H1 (cell line): Measurements from ENCODE around the gene FBXO8. TPM values are rescaled to one million over a fixed set of nuclear protein-coding genes. Genes with fewer than 3 reads are reported as not detected.

Experiments used
- CTCF ChIA-PET: fragments of 300-600 bp; sonication (Branson Sonifier 250); formaldehyde crosslinking; loops from one replicate; lab custom pipeline; 2021; ENCODE audit not compliant: partially characterized antibody; lab: Charles Lee
- POLR2A ChIA-PET: fragments of 300-600 bp; sonication (Branson Sonifier 250); formaldehyde crosslinking; loops from one replicate; lab custom pipeline; 2021; ENCODE audit warnings: inconsistent platforms; ENCODE audit not compliant: partially characterized antibody; lab: Charles Lee
- DNase-seq, 2 experiments: peaks; one replicate each; pipeline versions ENCODE4 v3.0.0 to v3.0.0-alpha.2; 2010 to 2022; ENCODE audit warnings: low spot score in 2 of 2, low read depth in 1 of 2, mixed read lengths in 1 of 2
- FAIRE-seq: peaks from 2 replicates; lab custom pipeline; 2011; peaks lifted over from hg19 to GRCh38; lab: Jason Lieb, UNC
- H2AFZ ChIP-seq: 2 replicates; pipeline ENCODE4 v1.8.1; 2012; ENCODE audit warnings: low read length, inconsistent platforms
- H2AK5ac ChIP-seq: 2 replicates; pipeline ENCODE4 v1.6.1; 2013; ENCODE audit warnings: low read depth, low read length
- H2BK120ac ChIP-seq: replicated peaks from 2 replicates; pipeline ENCODE3; 2013; ENCODE audit warnings: low read depth, low read length, inconsistent platforms
- H2BK12ac ChIP-seq: 2 replicates; pipeline ENCODE4 v1.6.1; 2013; ENCODE audit warnings: low read depth, low read length
- H2BK15ac ChIP-seq: 2 replicates; pipeline ENCODE4 v1.6.1; 2013; ENCODE audit warnings: low read length
- H2BK20ac ChIP-seq: 2 replicates; pipeline ENCODE4 v1.6.1; 2013; ENCODE audit warnings: low read length
- H2BK5ac ChIP-seq: 2 replicates; pipeline ENCODE4 v1.6.1; 2013; ENCODE audit warnings: low read depth, low read length
- H3K14ac ChIP-seq: 2 replicates; pipeline ENCODE4 v1.6.1; 2013; ENCODE audit warnings: inconsistent platforms; ENCODE audit not compliant: insufficient read length
- H3K18ac ChIP-seq: 2 replicates; pipeline ENCODE4 v1.6.1; 2013; ENCODE audit warnings: low read length; ENCODE audit errors: extremely low read depth
- H3K23ac ChIP-seq: 2 replicates; pipeline ENCODE4 v1.6.1; 2013; ENCODE audit warnings: inconsistent platforms; ENCODE audit not compliant: insufficient read length
- H3K23me2 ChIP-seq: 2 replicates; pipeline ENCODE4 v1.6.1; 2013; ENCODE audit warnings: low read depth, low read length
- H3K27ac ChIP-seq: 2 replicates; pipeline ENCODE4 v1.6.1; 2011; ENCODE audit warnings: low read depth, low read length, inconsistent platforms
- H3K27me3 ChIP-seq, 4 experiments: replicated peaks in 1 of 4; 1 replicate in 1 of 4; 2 replicates in 3 of 4; pipeline versions ENCODE4 v1.6.1 to v1.8.1; 2011 to 2013; ENCODE audit warnings: low read length in 3 of 4, mild to moderate bottlenecking in 3 of 4, inconsistent platforms in 2 of 4, mixed read lengths in 2 of 4, moderate library complexity in 1 of 4; ENCODE audit not compliant: control insufficient read depth in 3 of 4, insufficient read depth in 3 of 4; ENCODE audit errors: extremely low read depth in 1 of 4
- H3K36me3 ChIP-seq, 4 experiments: 2 replicates each; pipeline versions ENCODE4 v1.6.1 to v1.8.1; 2011 to 2013; ENCODE audit warnings: mild to moderate bottlenecking in 4 of 4, low read length in 3 of 4, moderate library complexity in 2 of 4, control low read depth in 1 of 4, inconsistent platforms in 1 of 4; ENCODE audit not compliant: insufficient read depth in 4 of 4, control insufficient read depth in 2 of 4
- H3K4ac ChIP-seq: replicated peaks from 2 replicates; pipeline ENCODE3; 2013; ENCODE audit warnings: low read length, low read depth, mixed read lengths, inconsistent platforms; ENCODE audit not compliant: insufficient read length
- H3K4me1 ChIP-seq, 4 experiments: replicated peaks in 1 of 4; 1 replicate in 1 of 4; 2 replicates in 3 of 4; pipeline versions ENCODE4 v1.6.1 to v1.8.1; 2011 to 2013; ENCODE audit warnings: low read length in 3 of 4, inconsistent platforms in 2 of 4, mixed read lengths in 1 of 4; ENCODE audit not compliant: insufficient read depth in 4 of 4, control insufficient read depth in 3 of 4
- H3K4me2 ChIP-seq, 2 experiments: 2 replicates each; pipeline versions ENCODE4 v1.6.1 to v1.8.1; 2011 to 2013; ENCODE audit warnings: low read depth in 2 of 2, low read length in 2 of 2, control low read depth in 1 of 2, inconsistent platforms in 1 of 2, mild to moderate bottlenecking in 1 of 2; ENCODE audit not compliant: insufficient read depth in 1 of 2
- H3K4me3 ChIP-seq, 4 experiments: fragments of 200-600, 300-600 bp in 1 of 4; sonication (generic), shearing (Covaris generic), sonication (Bioruptor Twin) in 1 of 4; 2 replicates each; pipeline versions ENCODE4 v1.5.1 to v1.8.1; 2011 to 2016; ENCODE audit warnings: low read length in 4 of 4, low read depth in 3 of 4, control low read depth in 2 of 4, inconsistent platforms in 2 of 4, mild to moderate bottlenecking in 2 of 4, mixed read lengths in 1 of 4, moderate library complexity in 1 of 4; ENCODE audit not compliant: insufficient read depth in 2 of 4; ENCODE audit errors: extremely low read depth in 1 of 4
- H3K56ac ChIP-seq: replicated peaks from 2 replicates; pipeline ENCODE3; 2013; ENCODE audit warnings: low read depth, mild to moderate bottlenecking, mixed read lengths, low read length, inconsistent platforms; ENCODE audit not compliant: insufficient read length
- H3K79me1 ChIP-seq: 2 replicates; pipeline ENCODE4 v1.6.1; 2013; ENCODE audit warnings: low read depth, low read length, control low read depth
- H3K79me2 ChIP-seq, 2 experiments: 2 replicates each; pipeline versions ENCODE4 v1.6.1 to v1.8.1; 2012 to 2013; ENCODE audit warnings: low read length in 2 of 2, mild to moderate bottlenecking in 2 of 2, inconsistent platforms in 1 of 2; ENCODE audit not compliant: insufficient read depth in 2 of 2, control insufficient read depth in 1 of 2
- H3K9ac ChIP-seq, 4 experiments: replicated peaks in 1 of 4; 1 replicate in 1 of 4; 2 replicates in 3 of 4; pipeline versions ENCODE4 v1.6.1 to v1.8.1; 2011 to 2013; ENCODE audit warnings: low read depth in 3 of 4, low read length in 3 of 4, control low read depth in 2 of 4, mild to moderate bottlenecking in 2 of 4, moderate library complexity in 2 of 4, inconsistent platforms in 1 of 4; ENCODE audit errors: extremely low read depth in 1 of 4
- H3K9me3 ChIP-seq, 2 experiments: 2 replicates each; pipeline versions ENCODE4 v1.6.1 to v1.8.1; 2012 to 2013; ENCODE audit warnings: mild to moderate bottlenecking in 2 of 2, moderate library complexity in 2 of 2, control low read depth in 1 of 2, inconsistent platforms in 1 of 2, low read depth in 1 of 2, low read length in 1 of 2, mixed read lengths in 1 of 2; ENCODE audit not compliant: insufficient read depth in 2 of 2
- H4K20me1 ChIP-seq, 2 experiments: replicated peaks in 1 of 2; 2 replicates each; pipeline versions ENCODE3 to v1.8.1; 2011 to 2013; ENCODE audit warnings: inconsistent platforms in 2 of 2, low read length in 2 of 2, mild to moderate bottlenecking in 1 of 2; ENCODE audit not compliant: insufficient read depth in 2 of 2, control insufficient read depth in 1 of 2
- H4K5ac ChIP-seq: 2 replicates; pipeline ENCODE4 v1.6.1; 2013; ENCODE audit warnings: low read length, low read depth, mixed read lengths, inconsistent platforms; ENCODE audit not compliant: insufficient read length
- H4K8ac ChIP-seq: 2 replicates; pipeline ENCODE4 v1.8.0; 2013; ENCODE audit warnings: mild to moderate bottlenecking, moderate library complexity, low read length, inconsistent platforms; ENCODE audit not compliant: insufficient read depth; ENCODE audit errors: extremely low read depth
- H4K91ac ChIP-seq: replicated peaks from 2 replicates; pipeline ENCODE3; 2013; ENCODE audit warnings: low read length, mixed read lengths, inconsistent platforms; ENCODE audit not compliant: insufficient read length
- BACH1 ChIP-seq: IDR thresholded peaks from 2 replicates; pipeline ENCODE4 v1.6.1; 2012; ENCODE audit warnings: low read length, improper control_type of control experiment
- SIN3A ChIP-seq, 2 experiments: IDR thresholded peaks in 1 of 2; conservative IDR thresholded peaks in 1 of 2; 2 replicates each; pipeline ENCODE4 v1.6.1; 2011 to 2012; ENCODE audit warnings: low read length in 2 of 2, improper control_type of control experiment in 1 of 2, low read depth in 1 of 2, mild to moderate bottlenecking in 1 of 2
- WGBS, 2 experiments: shearing (Covaris generic) in 1 of 2; methylation state at CpG; one replicate each; pipeline versions ENCODE4 v1.1.6 to v1.1.7; 2013 to 2015; ENCODE audit warnings: low lambda C conversion rate in 2 of 2, mixed read lengths in 2 of 2, inconsistent platforms in 1 of 2, low coverage in 1 of 2, missing lambda C conversion rate in 1 of 2; ENCODE audit not compliant: insufficient replicate concordance in 2 of 2, insufficient coverage in 1 of 2, insufficient read length in 1 of 2; ENCODE audit errors: extremely low coverage in 1 of 2, missing lambda C conversion rate in 1 of 2; 5-methylcytosine and 5-hydroxymethylcytosine counted together
- polyA plus RNA-seq, 7 experiments: library from polyadenylated mRNA; depleted of rRNA in 3 of 7; stranded (reverse) in 5 of 7; unstranded in 2 of 7; fragments of >200 nt in 5 of 7; fragments of 200-250 nt in 2 of 7; gene quantifications; 1 replicate in 5 of 7; 2 replicates in 1 of 7; 4 replicates in 1 of 7; pipeline versions ENCODE4 v1.2.1 to v1.2.3, GENCODE V29; 2011 to 2013; ENCODE audit warnings: missing spikeins in 2 of 7, mixed read lengths in 2 of 7
- total RNA-seq: library from RNA; stranded (reverse); fragmentation: NEBNext Ultra II Directional; extraction: Animal tissue kit (Norgen Biotek cat#: 25700); gene quantifications from 2 replicates; pipeline ENCODE4 v1.2.1, GENCODE V29; 2021

FBXO8 gene
- total and polyA plus RNA-seq, 2 of the 8 experiments (the other 6 are each of a cell fraction or from before 2014, with no cell fraction given), result 5.1 to 7.5 TPM

DNA sequence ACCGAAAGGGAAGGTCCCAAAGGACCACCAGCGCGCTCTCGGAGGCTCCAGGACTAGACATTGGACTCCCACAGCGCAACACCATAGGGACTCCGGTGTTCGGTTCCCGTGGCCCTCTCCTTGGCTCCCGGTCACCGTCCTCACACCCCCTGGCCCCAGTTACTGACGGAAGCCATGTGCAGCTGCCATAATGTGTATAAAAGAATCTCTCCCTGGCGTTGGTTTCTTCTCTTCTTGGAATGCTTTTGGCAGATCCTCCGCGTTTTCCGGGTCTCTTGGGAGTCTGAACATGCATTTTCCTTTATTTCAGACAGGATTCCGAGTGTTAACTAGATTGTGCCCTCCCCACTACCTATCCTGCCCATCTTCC lies 69.8 kb downstream of the FBXO8 start:
- FAIRE-seq, result no peak
- no peak overlapping the region for H2BK120ac ChIP-seq
- H3K4me2 ChIP-seq, result peak overlapping the region; percentile 73 to 82
- peaks cover 11 to 37% (median 23%) of the 10 kb centered on the region in 4 experiments for H3K4me1 ChIP-seq
- ChIA-PET CTCF (interaction anchor here (1.5 kb wide), 1 partner anchor 696 kb away, joined by 3 read pairs; no protein-coding TSS in a partner anchor), POLR2A (no interaction called here)
- no peak overlapping the region for H3K9ac ChIP-seq
- peaks cover 5% of the 10 kb centered on the region; the same call in 1 of the 2 replicates for H3K23me2 ChIP-seq
- H3K27ac ChIP-seq, result no peak overlapping the region
- no peak overlapping the region for H3K4ac ChIP-seq
- no peak for DNase-seq
- H3K14ac ChIP-seq, result no peak overlapping the region
- 4% methylated on average over 16 of the region's 16 CpGs; no CpG with 5 or more reads in 1 of the 2 experiments for WGBS, 2 experiments
- peaks cover 71 to 82% (median 77%) of the 10 kb centered on the region in 4 experiments for H3K27me3 ChIP-seq
- no peak overlapping the region for H2BK15ac ChIP-seq
- H3K9me3 ChIP-seq, result no peaks in the 10 kb centered on the region
- no peak overlapping the region for H2BK12ac ChIP-seq
- H3K4me3 ChIP-seq, result peak overlapping the region; percentile 20 to 55 (median 34); a peak in 5 of 8 replicates
- H2BK20ac ChIP-seq, result no peak overlapping the region
- no peak overlapping the region for H2BK5ac ChIP-seq
- no peaks in the 10 kb centered on the region for H3K79me2 ChIP-seq
- peaks cover 2 to 9% of the 10 kb centered on the region in 2 experiments for H4K20me1 ChIP-seq
- H2AFZ ChIP-seq, result no peak overlapping the region
- H2AK5ac ChIP-seq, result no peak overlapping the region
- no peak overlapping the region; the same call in 1 of the 2 replicates for H4K8ac ChIP-seq
- no peak overlapping the region for H3K18ac ChIP-seq
- H3K79me1 ChIP-seq, result no peaks in the 10 kb centered on the region
- no peak overlapping the region for H4K5ac ChIP-seq
- H4K91ac ChIP-seq, result no peak overlapping the region
- no peaks in the 10 kb centered on the region for H3K36me3 ChIP-seq
- H3K56ac ChIP-seq, result no peak overlapping the region
- no peak overlapping the region for H3K23ac ChIP-seq
- no peak for TF ChIP-seq SIN3A (conservative IDR thresholded peaks at IDR 0.05 in 1 of 2, IDR thresholded peaks at IDR 0.05 in 1 of 2; ENCODE audit: low read depth in 1 of 2, low read length in 2 of 2)
- TF ChIP-seq BACH1, result no peak
